NCI-H1092 (cell line): ENCODE measurements around the gene GPR18.

Source experiments
- DNase-seq: peaks from one replicate; lab custom pipeline; 2025; lab: John Stamatoyannopoulos, UW

The GPR18 gene

GRCh38 chr13:99290894-99291293 is 32.7 kb upstream of the GPR18 start:
- no peak for DNase-seq

GRCh38 chr13:99289674-99290337 is 31.6 kb upstream of the GPR18 start:
- DNase-seq, result no peak

GRCh38 chr13:99289271-99289670 is 31.1 kb upstream of the GPR18 start:
- DNase-seq, result no peak

GRCh38 chr13:99288089-99288488 is 29.9 kb upstream of the GPR18 start:
- DNase-seq, result peak; percentile 44

GRCh38 chr13:99287551-99287950 is 29.4 kb upstream of the GPR18 start:
- DNase-seq, result no peak

GRCh38 chr13:99285432-99286182 is 27.4 kb upstream of the GPR18 start:
- DNase-seq, result no peak

- DNase-seq, result no peak
These were observed 24.4 kb upstream of the GPR18 start for GRCh38 chr13:99282264-99283231.

GRCh38 chr13:99281811-99282263 is 23.7 kb upstream of the GPR18 start:
- no peak for DNase-seq

- no peak for DNase-seq
These were observed 22.0 kb upstream of the GPR18 start for GRCh38 chr13:99280166-99280565.

- no peak for DNase-seq
These were observed 21.5 kb upstream of the GPR18 start for GRCh38 chr13:99279637-99280036.

- DNase-seq, result no peak
These were observed 20.7 kb upstream of the GPR18 start for GRCh38 chr13:99278843-99279242.

GRCh38 chr13:99278200-99278599 is 20.0 kb upstream of the GPR18 start:
- no peak for DNase-seq

- no peak for DNase-seq
These were observed 19.4 kb upstream of the GPR18 start for GRCh38 chr13:99277629-99278028.

- DNase-seq, result no peak
These were observed 18.5 kb upstream of the GPR18 start for GRCh38 chr13:99276706-99277105.

- no peak for DNase-seq
These were observed 16.9 kb upstream of the GPR18 start for GRCh38 chr13:99275093-99275469.

- no peak for DNase-seq
These were observed 14.9 kb upstream of the GPR18 start for GRCh38 chr13:99273128-99273527.

GRCh38 chr13:99272481-99272880 is 14.3 kb upstream of the GPR18 start:
- no peak for DNase-seq

GRCh38 chr13:99271249-99271648 is 13.1 kb upstream of the GPR18 start:
- no peak for DNase-seq

GRCh38 chr13:99270518-99270917 is 12.3 kb upstream of the GPR18 start:
- no peak for DNase-seq

GRCh38 chr13:99269627-99270241 is 11.6 kb upstream of the GPR18 start:
- DNase-seq, result peak; percentile 32

GRCh38 chr13:99268822-99269221 is 10.6 kb upstream of the GPR18 start:
- no peak for DNase-seq

- no peak for DNase-seq
These were observed 9.7 kb upstream of the GPR18 start for GRCh38 chr13:99267927-99268326.
